Endothelial cell of umbilical vein (primary cell): ENCODE results near the gene RALGPS1. TPM values are rescaled to one million over a fixed set of nuclear protein-coding genes. Genes with fewer than 3 reads are reported as not detected.

Source experiments
- BruUV-seq: library from RNA; stranded (reverse); fragments of 400-500 nt; replicated peaks from 2 replicates; lab custom pipeline; 2021; lab: Mats Ljungman, UMichigan
- CTCF ChIA-PET: fragments of 300-600, 350-600 bp; sonication (Branson Sonifier 250); formaldehyde crosslinking; loops from one replicate; lab custom pipeline; 2021; ENCODE audit warnings: antibody characterized with exemption, inconsistent platforms; lab: Charles Lee
- POLR2A ChIA-PET: fragments of 300-600, 350-600 bp; sonication (Branson Sonifier 250); formaldehyde crosslinking; loops from one replicate; lab custom pipeline; 2021; ENCODE audit warnings: antibody characterized with exemption, inconsistent platforms; lab: Charles Lee
- DNase-seq: peaks from one replicate; pipeline ENCODE4 v3.0.0-alpha.2; 2011; ENCODE audit warnings: low read depth, low spot score
- FAIRE-seq: peaks from 2 replicates; lab custom pipeline; 2011; peaks lifted over from hg19 to GRCh38; lab: Jason Lieb, UNC
- H2AFZ ChIP-seq: 2 replicates; pipeline ENCODE4 v1.6.0; 2012; ENCODE audit warnings: low read depth, low read length, control low read depth, inconsistent platforms
- H3K27ac ChIP-seq: 2 replicates; pipeline ENCODE4 v1.5.1; 2011; ENCODE audit warnings: low read depth, mild to moderate bottlenecking, control low read depth, low read length, moderate library complexity; ENCODE audit not compliant: insufficient read depth
- H3K27me3 ChIP-seq, 2 experiments: 2 replicates each; pipeline versions ENCODE4 v1.6.0 to v1.6.1; 2011; ENCODE audit warnings: low read length in 2 of 2, mixed read lengths in 1 of 2; ENCODE audit not compliant: control insufficient read depth in 2 of 2, insufficient read depth in 2 of 2
- H3K36me3 ChIP-seq, 2 experiments: 2 replicates in 1 of 2; 3 replicates in 1 of 2; pipeline ENCODE4 v1.5.1; 2011; ENCODE audit warnings: low read length in 2 of 2, mild to moderate bottlenecking in 1 of 2, moderate library complexity in 1 of 2; ENCODE audit not compliant: control insufficient read depth in 2 of 2, insufficient read depth in 2 of 2; ENCODE audit errors: extremely low read depth in 1 of 2
- H3K4me1 ChIP-seq: 3 replicates; pipeline ENCODE4 v1.5.1; 2011; ENCODE audit warnings: mild to moderate bottlenecking, low read length; ENCODE audit not compliant: control insufficient read depth, insufficient read depth; ENCODE audit errors: extremely low read depth
- H3K4me2 ChIP-seq: 2 replicates; pipeline ENCODE4 v1.6.1; 2011; ENCODE audit warnings: low read length, control low read depth, mixed read lengths; ENCODE audit not compliant: insufficient read depth
- H3K4me3 ChIP-seq, 3 experiments: fragments of 200-600 bp in 1 of 3; sonication (generic), shearing (Covaris generic) in 1 of 3; replicated peaks in 1 of 3; 2 replicates each; pipeline ENCODE4 v1.5.1; 2011 to 2016; ENCODE audit warnings: control low read depth in 3 of 3, low read length in 3 of 3, mild to moderate bottlenecking in 2 of 3, inconsistent platforms in 1 of 3, low read depth in 1 of 3, moderate library complexity in 1 of 3; ENCODE audit not compliant: insufficient read depth in 1 of 3
- H3K79me2 ChIP-seq: 2 replicates; pipeline ENCODE4 v1.6.0; 2012; ENCODE audit warnings: low read length, inconsistent platforms; ENCODE audit not compliant: control insufficient read depth, insufficient read depth
- H3K9ac ChIP-seq: replicated peaks from 2 replicates; pipeline ENCODE3; 2011; ENCODE audit warnings: low read length, control low read depth; ENCODE audit not compliant: insufficient read depth; ENCODE audit errors: extremely low read depth
- H3K9me1 ChIP-seq: replicated peaks from 3 replicates; pipeline ENCODE4 v1.6.0; 2011; ENCODE audit warnings: mild to moderate bottlenecking, low read length; ENCODE audit not compliant: control insufficient read depth, insufficient read depth; ENCODE audit errors: extremely low read depth
- H3K9me3 ChIP-seq: replicated peaks from 2 replicates; pipeline ENCODE4 v1.5.1; 2012; ENCODE audit warnings: low read length, inconsistent platforms; ENCODE audit not compliant: control insufficient read depth, insufficient read depth
- H4K20me1 ChIP-seq: replicated peaks from 2 replicates; pipeline ENCODE3; 2011; ENCODE audit warnings: mild to moderate bottlenecking, low read length; ENCODE audit not compliant: control insufficient read depth, insufficient read depth; ENCODE audit errors: extremely low read depth
- CTCF ChIP-seq, 2 donors: IDR thresholded peaks; 1 replicate in 1 of 2; 2 replicates in 1 of 2; pipeline ENCODE4 v1.5.1; 2011; ENCODE audit warnings: low read length in 2 of 2, mild to moderate bottlenecking in 2 of 2, moderate library complexity in 2 of 2, control low read depth in 1 of 2, inconsistent platforms in 1 of 2, low read depth in 1 of 2; ENCODE audit not compliant: insufficient read depth in 1 of 2; ENCODE audit errors: extremely low read depth in 1 of 2
- EZH2 ChIP-seq: IDR thresholded peaks from 2 replicates; pipeline ENCODE4 v1.6.1; 2012; ENCODE audit warnings: borderline replicate concordance, low read depth, mild to moderate bottlenecking, moderate library complexity, low read length, inconsistent platforms; ENCODE audit not compliant: severe bottlenecking
- FOS ChIP-seq: IDR thresholded peaks from 2 replicates; pipeline ENCODE4 v1.6.1; 2011; ENCODE audit warnings: mild to moderate bottlenecking, low read length, moderate library complexity, borderline replicate concordance; ENCODE audit not compliant: insufficient read depth
- GATA2 ChIP-seq: IDR thresholded peaks from 2 replicates; pipeline ENCODE4 v1.7.0; 2011; ENCODE audit warnings: low read depth, mild to moderate bottlenecking, moderate library complexity, mixed read lengths, low read length; ENCODE audit not compliant: insufficient read length, insufficient read depth
- JUN ChIP-seq: IDR thresholded peaks from 2 replicates; pipeline ENCODE4 v1.6.1; 2011; ENCODE audit warnings: borderline replicate concordance, low read depth; ENCODE audit not compliant: insufficient read length, insufficient read depth
- MAX ChIP-seq: IDR thresholded peaks from 2 replicates; pipeline ENCODE4 v1.6.1; 2011; ENCODE audit not compliant: insufficient read depth, insufficient read length
- MYC ChIP-seq: IDR thresholded peaks from one replicate; pipeline ENCODE4 v1.6.1; 2011; ENCODE audit warnings: mild to moderate bottlenecking, low read depth, low read length
- POLR2A ChIP-seq: IDR thresholded peaks from 2 replicates; pipeline ENCODE4 v1.6.1; 2012; ENCODE audit warnings: low read depth, mild to moderate bottlenecking, control low read depth, low read length
- POLR2AphosphoS5 ChIP-seq: IDR thresholded peaks from 2 replicates; pipeline ENCODE4 v1.6.1; 2012; ENCODE audit warnings: low read depth, mild to moderate bottlenecking, control low read depth, low read length, moderate library complexity; ENCODE audit not compliant: insufficient read depth
- dilution Hi-C: fragments of 300-500 bp; cut with MboI; formaldehyde crosslinking; loops from one replicate; pipeline ENCODE4 v1.15.0; 2019; ENCODE audit warnings: low sequenced_read_pairs; ENCODE audit not compliant: extremely low pct_ligation_motif_present
- intact Hi-C: fragments of 100-400 bp; cut with micrococcal nuclease; formaldehyde crosslinking; loops from one replicate; pipeline ENCODE4 v1.10.0; 2022
- polyA plus RNA-seq, 4 experiments: library from polyadenylated mRNA; depleted of rRNA in 3 of 4; stranded (reverse) in 3 of 4; unstranded in 1 of 4; fragments of >200 nt; gene quantifications; 2 replicates each; pipeline versions ENCODE4 v1.2.1 to v1.2.3, GENCODE V29; 2011 to 2012; ENCODE audit warnings: missing spikeins in 1 of 4
- total RNA-seq: library from RNA; stranded (reverse); gene quantifications from 2 replicates; pipeline ENCODE4 v1.2.3, GENCODE V29; 2021

Gene RALGPS1
- total and polyA plus RNA-seq, 2 donors (not counting 3 experiments of a cell fraction or from before 2014, with no cell fraction given) = 3.8 to 5.5 TPM

- H3K4me2 ChIP-seq = no peak overlapping the region
- POLR2A ChIA-PET = no interaction called here
- dilution Hi-C loops = no loop called here
- no peak for FAIRE-seq
- peaks cover 0 to 5% of the 10 kb centered on the region in 2 experiments for H3K27me3 ChIP-seq
- H3K9ac ChIP-seq = no peak overlapping the region
- no peak overlapping the region for H3K27ac ChIP-seq
- intact Hi-C loops = no loop called here
- no peak for DNase-seq
- no peaks in the 10 kb centered on the region for H3K4me1 ChIP-seq
- H3K36me3 ChIP-seq = no peaks in the 10 kb centered on the region
- no peaks in the 10 kb centered on the region for H4K20me1 ChIP-seq
- H2AFZ ChIP-seq = no peak overlapping the region
- no peak overlapping the region for H3K4me3 ChIP-seq
- no peaks in the 10 kb centered on the region for H3K79me2 ChIP-seq
- BruUV-seq = no TSS peak
- CTCF ChIA-PET = no interaction called here
- TF ChIP-seq MYC = no peak
- no peak for TF ChIP-seq GATA2
- no peak for TF ChIP-seq JUN
- no peaks in the 10 kb centered on the region for H3K9me1 ChIP-seq
- no peaks in the 10 kb centered on the region for H3K9me3 ChIP-seq
Measured at GRCh38 chr9:127014216-127014909, 99.8 kb downstream of the RALGPS1 start.

GRCh38 chr9:127014910-127015540 is 100.4 kb downstream of the RALGPS1 start:
- Histone ChIP-seq H3K27me3 (peaks cover 0 to 5% of the 10 kb centered on the region in 2 experiments), H3K79me2 (no peaks in the 10 kb centered on the region), H3K9ac (no peak overlapping the region), H3K36me3 (no peaks in the 10 kb centered on the region), H3K4me2 (no peak overlapping the region), H3K4me1 (no peaks in the 10 kb centered on the region), H3K9me3 (no peaks in the 10 kb centered on the region), H4K20me1 (no peaks in the 10 kb centered on the region), H3K27ac (no peak overlapping the region), H3K4me3 (no peak overlapping the region), H2AFZ (no peak overlapping the region), H3K9me1 (no peaks in the 10 kb centered on the region)
- no peak for FAIRE-seq
- POLR2A ChIA-PET = no interaction called here
- no TSS peak for BruUV-seq
- intact Hi-C loops (no loop called here), dilution Hi-C loops (no loop called here)
- CTCF ChIA-PET = no interaction called here
- DNase-seq = no peak
- no peak for TF ChIP-seq POLR2A
- TF ChIP-seq EZH2 = no peak
- TF ChIP-seq POLR2AphosphoS5 = no peak
- no peak for TF ChIP-seq MAX
- TF ChIP-seq CTCF (IDR thresholded peaks at IDR 0.05; ENCODE audit: extremely low read depth in 1 of 2, insufficient read depth in 1 of 2, low read depth in 1 of 2, low read length in 2 of 2) = no peak
- no peak for TF ChIP-seq GATA2
- no peak for TF ChIP-seq JUN
- no peak for TF ChIP-seq MYC
- TF ChIP-seq FOS = no peak
